KOPT-K1 (cell line): ENCODE measurements around the gene ATG7.
"Not testable (repeated sequence)": the region's sequence is repeated elsewhere in the genome, so short reads cannot be mapped to it uniquely, and the experiment has no call there.

Source experiments
- H3K27ac ChIP-seq: fragments of 200-600 bp; sonication (generic); 2 replicates; pipeline ENCODE4 v1.5.1; 2016; ENCODE audit warnings: antibody characterized with exemption, mild to moderate bottlenecking, low read depth, low read length; ENCODE audit not compliant: poor library complexity, severe bottlenecking
- H3K36me3 ChIP-seq: fragments of 200-600 bp; sonication (generic); 2 replicates; pipeline ENCODE4 v1.5.1; 2017; ENCODE audit warnings: antibody characterized with exemption, mild to moderate bottlenecking, low read length, moderate library complexity; ENCODE audit not compliant: insufficient read depth
- H3K9me3 ChIP-seq: fragments of 200-600 bp; sonication (generic); 2 replicates; pipeline ENCODE4 v1.5.1; 2017; ENCODE audit warnings: antibody characterized with exemption, low read length, mild to moderate bottlenecking; ENCODE audit not compliant: insufficient read depth, poor library complexity, severe bottlenecking

Gene ATG7

DNA sequence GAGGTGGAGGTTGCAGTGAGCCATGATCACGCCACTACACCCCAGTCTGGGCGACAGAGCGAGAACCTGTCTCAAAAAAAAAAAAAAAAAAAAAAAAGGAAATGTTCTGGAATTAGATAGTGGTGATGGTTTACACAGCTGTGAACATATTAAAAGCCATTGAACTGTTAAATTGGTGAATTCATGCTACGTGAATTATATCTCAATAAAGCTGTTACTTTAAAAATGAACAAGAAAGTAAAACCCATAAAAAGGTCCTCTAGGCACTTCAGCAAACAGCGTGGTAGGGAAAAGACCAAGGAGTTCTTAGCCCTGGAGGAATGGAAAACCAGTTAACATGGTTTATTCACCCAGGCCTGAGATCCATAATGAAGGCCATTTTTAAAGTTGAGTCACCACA lies 180.1 kb downstream of the ATG7 start:
- H3K27ac ChIP-seq = no peak overlapping the region
- no peaks in the 10 kb centered on the region for H3K9me3 ChIP-seq
- no peaks in the 10 kb centered on the region for H3K36me3 ChIP-seq

DNA sequence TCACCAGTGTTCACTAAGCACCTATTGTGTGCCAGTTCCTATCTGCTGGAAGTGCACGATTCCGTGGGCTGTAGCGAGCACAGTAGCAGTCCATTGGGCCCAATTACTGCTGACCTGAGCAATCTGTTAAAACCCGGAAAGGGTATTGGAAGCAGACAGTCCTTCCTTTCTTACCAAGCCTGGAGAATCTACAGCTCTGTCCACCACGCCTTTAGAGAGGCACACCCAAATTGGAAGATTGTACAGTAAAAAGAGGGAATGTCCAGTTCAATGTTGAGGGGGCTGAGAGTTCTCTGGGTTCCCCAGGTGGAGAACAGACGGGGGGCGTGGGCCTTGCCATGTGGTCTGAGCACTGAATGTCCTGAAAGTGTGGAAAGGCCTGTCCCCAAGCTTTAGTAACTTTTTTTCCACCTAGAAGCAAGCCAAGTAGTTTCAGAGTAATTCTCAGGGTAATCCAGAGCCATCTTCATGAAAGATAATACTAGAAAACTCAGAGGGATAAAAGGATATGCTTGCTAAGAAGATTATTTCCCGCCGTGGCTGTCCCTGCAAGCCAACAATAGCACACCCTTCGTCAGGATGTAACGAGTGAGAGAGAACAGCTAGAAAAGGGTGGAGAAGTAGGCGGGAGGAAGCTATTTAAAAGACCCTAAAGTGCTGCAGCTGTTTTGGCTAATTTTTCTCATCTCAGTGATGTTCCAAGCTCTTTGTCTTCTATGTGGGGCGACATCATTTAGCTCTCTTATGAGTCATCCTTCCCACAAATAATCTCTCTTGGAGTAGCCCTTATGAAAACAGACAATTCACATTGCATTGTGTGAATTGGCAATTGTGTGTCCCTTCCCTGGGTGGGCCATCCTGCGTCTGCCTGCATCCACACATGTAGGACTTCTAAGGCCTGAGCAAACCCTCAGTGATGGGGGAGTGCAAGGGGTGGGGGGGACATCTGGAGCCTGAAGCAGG lies 181.0 kb downstream of the ATG7 start:
- Histone ChIP-seq H3K27ac (no peak overlapping the region), H3K9me3 (no peaks in the 10 kb centered on the region), H3K36me3 (no peaks in the 10 kb centered on the region)

DNA sequence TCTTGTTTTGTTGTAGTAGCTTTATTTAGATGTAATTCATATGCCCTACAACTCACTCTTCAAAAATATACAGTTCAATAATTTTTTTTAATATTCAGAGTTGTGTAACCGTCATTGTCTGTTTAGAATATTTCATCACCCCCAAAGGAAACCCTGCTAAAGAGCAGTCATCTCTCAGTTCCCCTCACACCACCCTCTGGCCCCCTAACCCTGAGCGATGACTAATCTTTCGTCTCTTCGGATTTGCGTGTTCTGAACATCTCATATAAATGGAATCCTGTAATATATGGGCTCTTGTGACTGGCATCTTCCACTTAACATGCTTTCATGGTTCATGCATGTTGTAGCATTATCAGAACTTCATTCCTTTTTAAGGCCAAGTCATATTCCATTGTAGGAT lies 183.8 kb downstream of the ATG7 start:
- no peak overlapping the region for H3K27ac ChIP-seq
- no peaks in the 10 kb centered on the region for H3K9me3 ChIP-seq
- no peaks in the 10 kb centered on the region for H3K36me3 ChIP-seq

DNA sequence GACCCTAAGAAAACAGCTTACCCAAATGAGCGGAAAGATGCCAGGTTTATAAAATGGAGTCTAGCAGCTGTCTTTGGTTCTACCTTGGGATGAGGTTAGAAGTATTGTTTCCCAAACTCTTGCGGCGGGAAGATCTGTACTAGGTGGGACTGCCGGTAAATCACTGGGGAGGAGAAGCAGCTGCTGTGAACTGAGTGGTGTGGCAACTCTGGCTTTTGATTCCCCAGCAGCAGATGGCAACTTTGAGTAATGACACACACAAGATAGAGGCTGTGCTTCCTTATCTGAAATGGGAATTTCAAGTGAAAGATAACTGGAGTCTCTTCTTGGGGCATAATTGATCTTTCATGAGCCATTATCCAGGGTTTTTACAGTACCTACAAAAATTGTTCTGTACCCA lies 184.9 kb downstream of the ATG7 start:
- H3K27ac ChIP-seq = no peak overlapping the region
- H3K9me3 ChIP-seq = no peaks in the 10 kb centered on the region
- no peaks in the 10 kb centered on the region for H3K36me3 ChIP-seq

DNA sequence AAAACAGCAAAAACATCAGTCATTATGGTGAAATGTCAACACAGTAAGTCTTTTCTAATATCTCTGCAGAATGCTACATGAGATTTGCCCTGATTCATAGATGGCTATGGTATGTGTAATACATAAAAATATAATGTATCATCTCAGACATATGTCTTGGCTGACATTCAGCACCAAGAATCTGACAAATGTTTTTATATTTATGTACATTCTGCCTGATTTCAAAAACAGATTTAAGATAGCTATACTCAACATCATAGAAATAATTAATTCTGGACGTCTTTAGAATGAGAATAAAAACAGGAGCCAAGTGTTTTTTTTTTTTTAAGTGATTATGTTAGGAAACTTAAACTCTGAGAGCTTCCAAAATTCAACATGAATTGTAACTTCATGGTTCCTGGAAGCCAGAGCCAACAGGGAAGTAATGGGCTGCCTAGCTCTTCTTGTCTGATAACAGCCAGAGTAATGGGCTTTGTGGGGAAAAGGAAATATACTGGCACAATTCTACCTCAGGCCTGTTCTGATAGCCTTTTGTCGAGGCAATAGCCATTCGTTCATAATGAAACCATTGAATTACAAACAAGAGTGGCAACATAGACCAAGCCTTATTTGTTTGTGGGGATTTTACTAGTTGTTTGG lies 187.1 kb downstream of the ATG7 start:
- Histone ChIP-seq H3K9me3 (no peaks in the 10 kb centered on the region), H3K36me3 (no peaks in the 10 kb centered on the region), H3K27ac (no peak overlapping the region)

DNA sequence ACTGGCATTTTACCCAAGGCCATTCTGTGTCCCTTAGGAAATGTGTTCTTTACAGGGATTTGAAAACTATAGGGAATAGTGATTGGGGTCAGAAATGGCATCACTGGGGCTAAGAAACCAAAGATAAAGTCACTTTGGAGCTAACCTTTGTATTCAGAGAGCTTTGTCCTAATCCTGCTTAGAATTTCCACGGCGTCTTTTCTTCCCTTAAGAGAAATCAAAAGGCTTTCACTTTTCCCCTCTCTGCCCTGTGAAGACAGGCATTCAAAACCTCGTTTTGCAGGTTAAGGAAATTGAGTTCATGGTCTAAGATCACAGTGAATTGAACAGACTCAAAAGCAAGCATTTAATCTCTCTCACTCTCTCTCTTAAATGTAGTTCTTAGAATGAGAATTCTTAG lies 189.0 kb downstream of the ATG7 start:
- H3K27ac ChIP-seq = no peak overlapping the region
- H3K9me3 ChIP-seq = no peaks in the 10 kb centered on the region
- no peaks in the 10 kb centered on the region for H3K36me3 ChIP-seq

DNA sequence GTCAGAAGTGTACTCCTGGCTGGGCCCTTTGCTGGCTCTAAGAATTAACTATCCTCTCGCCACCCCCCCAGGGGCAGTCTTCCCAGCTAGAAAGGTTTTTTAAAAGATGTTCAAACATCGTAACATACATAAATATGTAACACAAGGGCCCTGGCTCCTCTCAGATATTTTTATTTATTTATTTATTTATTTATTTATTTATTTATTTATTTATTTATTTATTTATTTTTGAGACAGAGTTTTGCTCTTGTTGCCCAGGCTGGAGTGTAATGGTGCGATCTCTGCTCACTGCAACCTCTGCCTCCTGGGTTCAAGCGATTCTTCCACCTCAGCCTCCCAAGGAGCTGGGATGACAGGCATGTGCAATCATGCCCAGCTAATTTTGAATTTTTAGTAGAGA lies 190.5 kb downstream of the ATG7 start:
- H3K36me3 ChIP-seq, H3K9me3 ChIP-seq, H3K27ac ChIP-seq: not testable (repeated sequence)

DNA sequence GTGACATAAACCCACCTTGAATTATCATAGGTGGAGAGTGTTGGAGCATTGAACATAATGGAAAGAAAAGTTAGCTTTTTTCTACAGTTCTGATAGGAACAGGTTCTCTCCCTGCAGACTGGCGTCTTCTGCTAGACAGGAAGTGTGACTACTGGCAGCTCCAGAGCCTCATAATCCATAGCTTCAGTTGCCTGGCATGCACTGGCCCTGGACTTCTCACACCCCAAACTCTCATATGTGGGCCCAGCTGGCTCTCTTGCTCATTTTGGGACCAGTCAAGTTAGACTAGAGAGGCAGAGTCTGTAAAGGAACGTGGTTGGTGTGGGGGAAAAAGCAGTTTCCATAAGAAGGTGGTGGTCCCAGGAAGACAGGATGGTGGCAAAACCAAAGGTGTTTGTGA lies 191.4 kb downstream of the ATG7 start:
- Histone ChIP-seq H3K36me3 (no peaks in the 10 kb centered on the region; the same call in 1 of the 2 replicates), H3K27ac (no peak overlapping the region), H3K9me3 (no peaks in the 10 kb centered on the region)

DNA sequence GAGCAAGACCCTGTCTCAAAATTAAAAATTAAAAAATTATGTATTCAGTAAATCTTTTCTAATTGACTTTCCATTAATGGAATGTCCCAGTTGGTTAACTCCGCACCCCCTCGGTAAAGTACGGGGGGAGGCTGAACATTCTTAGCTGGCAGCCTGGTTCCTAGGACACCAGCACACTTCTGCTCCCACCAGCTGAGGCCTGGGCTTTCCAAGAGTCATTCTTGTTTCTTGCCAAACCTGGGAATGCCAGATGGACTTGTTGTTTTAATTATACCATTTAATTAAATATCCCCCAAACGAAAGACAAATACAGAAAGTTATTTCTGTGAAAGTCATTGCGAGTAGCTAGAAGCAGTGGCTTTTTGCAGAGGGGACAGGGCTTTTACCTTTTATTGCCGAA lies 192.2 kb downstream of the ATG7 start:
- Histone ChIP-seq H3K9me3 (no peaks in the 10 kb centered on the region), H3K27ac (no peak overlapping the region), H3K36me3 (no peaks in the 10 kb centered on the region; the same call in 1 of the 2 replicates)

DNA sequence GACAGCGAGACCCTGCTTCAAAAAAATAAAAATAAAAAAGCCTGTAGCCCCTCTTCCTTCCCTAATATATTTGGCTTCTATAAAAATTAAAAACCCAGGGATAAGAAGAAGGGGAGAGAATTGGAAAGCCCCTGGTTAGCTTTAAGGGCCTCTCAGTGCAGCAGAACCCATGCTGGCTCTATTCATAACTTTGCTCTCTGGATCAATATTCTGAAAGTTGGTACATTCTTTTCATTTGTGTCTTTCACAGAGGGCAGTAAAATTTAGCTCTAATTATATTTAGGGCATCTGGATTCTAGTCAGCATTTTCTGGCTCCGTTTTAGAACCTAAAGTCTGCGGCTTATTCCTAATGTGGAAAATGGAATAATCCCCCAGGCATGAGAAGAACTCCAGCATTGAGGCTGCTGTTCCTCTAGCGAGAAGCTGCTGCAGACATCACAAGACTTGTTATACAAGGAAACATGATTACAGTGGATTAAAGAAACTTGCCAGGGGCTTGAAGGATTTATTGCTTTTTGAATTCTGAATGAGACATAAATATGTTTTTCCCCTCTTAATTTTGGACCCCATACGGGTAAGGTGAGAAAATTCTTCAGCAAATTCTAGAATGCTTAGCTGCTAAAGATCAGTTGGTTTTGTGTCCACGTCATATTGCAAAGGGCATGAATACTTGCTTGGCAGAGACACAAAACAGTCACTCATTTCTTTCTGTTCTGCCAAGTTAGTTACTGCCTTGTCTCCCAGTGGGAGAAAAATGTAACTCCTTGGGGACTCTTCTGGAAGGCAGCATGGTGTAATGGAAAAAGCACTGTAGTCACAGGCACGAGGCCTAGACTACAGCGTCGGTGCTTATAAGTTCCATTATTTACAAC lies 193.8 kb downstream of the ATG7 start:
- Histone ChIP-seq H3K27ac (no peak overlapping the region), H3K9me3 (no peaks in the 10 kb centered on the region)

DNA sequence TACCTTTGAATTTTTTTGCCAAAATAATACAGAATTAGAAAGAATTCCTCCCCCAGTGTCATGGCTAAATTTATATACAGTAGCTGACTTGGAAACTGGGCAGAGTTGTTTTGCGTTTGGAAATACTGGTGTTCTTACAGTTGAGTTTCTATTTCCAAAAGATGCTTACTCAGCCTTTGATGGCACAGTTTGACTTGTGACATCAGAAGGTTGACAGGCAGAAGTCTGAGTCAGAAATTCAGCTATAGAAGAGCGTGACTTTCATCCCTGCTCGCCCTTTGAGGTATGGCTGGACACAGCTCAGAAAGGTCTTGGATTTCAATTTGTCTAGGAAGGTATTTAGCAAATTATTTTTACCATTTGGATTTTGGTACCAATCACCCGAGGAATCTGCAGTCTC lies 195.7 kb downstream of the ATG7 start:
- H3K9me3 ChIP-seq = no peaks in the 10 kb centered on the region
- no peak overlapping the region for H3K27ac ChIP-seq
- no peaks in the 10 kb centered on the region; the same call in 1 of the 2 replicates for H3K36me3 ChIP-seq

More for the DNA sequence above, 193.8 kb downstream of the ATG7 start:
- H3K36me3 ChIP-seq = no peaks in the 10 kb centered on the region; the same call in 1 of the 2 replicates

DNA sequence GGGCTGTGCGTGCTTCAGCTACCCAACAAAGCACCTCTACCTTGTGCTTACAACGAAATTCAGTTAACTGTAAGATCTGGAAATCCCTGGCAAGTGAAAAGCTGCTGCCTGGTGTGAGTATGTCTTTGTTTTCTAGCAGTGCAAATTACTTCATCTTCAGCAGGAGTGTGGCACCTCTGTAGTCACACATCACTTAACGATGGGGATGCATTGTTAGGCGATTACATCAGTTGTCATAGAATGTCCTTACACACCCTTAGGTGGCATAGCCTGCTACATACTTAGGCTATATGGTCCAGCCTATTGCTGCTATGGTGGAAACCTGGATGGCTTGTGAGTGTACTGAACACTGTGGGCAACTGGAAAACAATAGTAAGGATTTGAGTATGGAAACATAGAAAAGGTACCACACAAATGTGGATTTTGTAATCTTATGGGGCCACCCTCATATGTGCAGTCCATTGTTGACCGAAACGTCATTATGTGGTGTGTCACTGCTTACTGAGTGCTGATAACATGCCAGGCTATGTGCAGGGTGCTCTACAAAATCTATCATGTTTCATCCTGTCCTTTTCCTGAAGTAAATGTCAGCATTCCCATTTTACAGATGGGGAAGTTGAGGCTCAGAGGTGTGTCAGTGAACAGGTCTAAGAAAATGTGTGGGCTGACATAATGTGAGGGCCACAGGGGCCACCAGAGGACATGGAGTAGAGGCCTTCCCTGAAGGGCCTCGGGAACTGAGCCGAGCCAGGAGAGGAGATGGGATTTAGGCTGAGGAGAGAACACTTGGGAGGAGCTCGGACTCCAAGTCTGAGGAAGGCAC lies 198.0 kb downstream of the ATG7 start:
- H3K27ac ChIP-seq = no peak overlapping the region
- no peaks in the 10 kb centered on the region for H3K9me3 ChIP-seq
- no peaks in the 10 kb centered on the region; the same call in 1 of the 2 replicates for H3K36me3 ChIP-seq

DNA sequence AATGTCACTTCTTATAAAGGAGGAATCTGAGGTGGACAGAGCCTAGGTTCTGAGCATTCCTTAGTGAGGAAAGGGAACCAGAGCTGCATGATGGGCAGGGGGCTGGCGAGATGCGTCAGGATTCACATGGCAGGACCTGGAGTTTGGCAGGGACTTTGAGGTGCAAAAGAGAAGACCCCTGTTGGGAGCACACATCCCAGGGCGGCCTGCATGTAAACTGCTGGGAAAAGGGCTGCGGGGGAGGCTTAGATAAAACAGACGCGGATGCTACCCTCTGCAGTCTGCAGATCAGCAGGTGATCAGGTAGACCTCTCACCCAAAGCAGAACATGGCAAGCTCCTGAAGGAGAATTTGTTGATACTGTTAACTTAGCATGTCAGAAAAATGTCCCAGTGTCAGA lies 203.1 kb downstream of the ATG7 start:
- no peaks in the 10 kb centered on the region for H3K36me3 ChIP-seq

DNA sequence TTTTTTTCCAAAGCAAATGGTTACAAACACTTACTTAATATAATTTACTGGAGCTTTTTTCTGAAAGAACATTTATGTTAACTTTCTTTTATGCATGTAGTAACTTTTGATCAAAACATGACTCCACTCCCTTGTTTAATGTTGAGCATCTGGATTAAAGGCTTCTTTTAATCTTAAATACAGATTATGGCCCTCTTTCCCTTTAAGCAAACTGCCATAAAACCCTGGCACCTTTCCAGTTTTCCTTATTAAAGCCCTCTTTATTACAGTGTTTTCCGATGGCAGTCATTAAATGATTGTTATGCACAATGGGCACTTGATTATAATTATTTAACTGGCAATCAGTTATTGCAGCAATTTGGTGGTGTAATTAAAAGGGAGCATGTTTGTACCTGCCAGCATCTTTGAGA lies 204.5 kb downstream of the ATG7 start:
- Histone ChIP-seq H3K36me3 (no peaks in the 10 kb centered on the region), H3K9me3 (no peaks in the 10 kb centered on the region), H3K27ac (no peak overlapping the region)

More for the DNA sequence above, 203.1 kb downstream of the ATG7 start:
- no peaks in the 10 kb centered on the region for H3K9me3 ChIP-seq
- no peak overlapping the region for H3K27ac ChIP-seq
